PC-3 (cell line): ENCODE measurements around the gene KIAA2012.

Source experiments
- CTCF ChIP-seq: fragments of 300-600 bp; sonication (generic); conservative IDR thresholded peaks from 2 replicates; pipeline ENCODE4 v1.5.1; 2017; ENCODE audit warnings: antibody characterized with exemption, low read depth, mild to moderate bottlenecking, low read length
- EZH2 ChIP-seq: fragments of 300-600 bp; sonication (generic); IDR thresholded peaks from one replicate; pipeline ENCODE4 v1.6.1; 2017; ENCODE audit warnings: antibody characterized with exemption, mild to moderate bottlenecking, low read length; ENCODE audit not compliant: unreplicated experiment

- TF ChIP-seq CTCF (no peak), EZH2 (no peak)
Observed at GRCh38 chr2:202079310-202079709, 6.3 kb downstream of the KIAA2012 start.
